LNCaP clone FGC (cell line): ENCODE results near the gene SPRR2D.

Experiments
- DNase-seq: peaks from one replicate; pipeline ENCODE4 v3.0.0-alpha.2; 2011; ENCODE audit warnings: low read depth
- H3K4me3 ChIP-seq: 2 replicates; pipeline ENCODE4 v1.5.1; 2011; ENCODE audit warnings: mild to moderate bottlenecking, low read depth, low read length, control low read depth
- CTCF ChIP-seq: IDR thresholded peaks from 2 replicates; pipeline ENCODE4 v1.5.1; 2012; ENCODE audit warnings: mild to moderate bottlenecking; ENCODE audit not compliant: control insufficient read depth, insufficient read depth; ENCODE audit errors: extremely low read depth

The SPRR2D gene

GRCh38 chr1:153040950-153041631 is at the start of gene SPRR2D:
TSS of gene SPRR2D (minus strand) at chr1:153041120. CDS start at chr1:153040346, 774 bp downstream.
- TF ChIP-seq CTCF: no peak
- no peak for DNase-seq
- no peak within 1 kb of the TSS for H3K4me3 ChIP-seq

GRCh38 chr1:153087652-153088051 is 46.7 kb upstream of the SPRR2D start:
- no peak overlapping the region for H3K4me3 ChIP-seq
- no peak for TF ChIP-seq CTCF
- DNase-seq: no peak

- no peak for TF ChIP-seq CTCF
- H3K4me3 ChIP-seq: no peak overlapping the region
- DNase-seq: no peak
These were observed 40.8 kb upstream of the SPRR2D start for GRCh38 chr1:153081736-153082135.

GRCh38 chr1:153072806-153073726 is 32.1 kb upstream of the SPRR2D start:
- H3K4me3 ChIP-seq: no peak overlapping the region
- no peak for DNase-seq
- no peak for TF ChIP-seq CTCF

- no peak within 1 kb of the TSS for H3K4me3 ChIP-seq
- TF ChIP-seq CTCF: no peak
These were observed 30.6 kb upstream of the SPRR2D start, which contains the start of gene SPRR2B for GRCh38 chr1:153071511-153071910. TSS of gene SPRR2B (minus strand) at chr1:153071611. CDS start at chr1:153070839, 772 bp downstream.

GRCh38 chr1:153070243-153070642 is 29.3 kb upstream of the SPRR2D start:
- no peak for TF ChIP-seq CTCF
- no peak overlapping the region for H3K4me3 ChIP-seq
- no peak for DNase-seq

More at GRCh38 chr1:153071511-153071910, 30.6 kb upstream of the SPRR2D start, which contains the start of gene SPRR2B:
- DNase-seq: no peak
